Amniotic epithelial cell (primary cell): ENCODE measurements around the gene CACNA2D3.
A peak's percentile ranks its signal among the peaks of the same experiment; 100 is the strongest.

Experiments
- DNase-seq: peaks from one replicate; pipeline ENCODE4 v3.0.0-alpha.2; 2010; ENCODE audit warnings: low read depth

The CACNA2D3 gene

GRCh38 chr3:54928046-54928770, 805.9 kb downstream of the CACNA2D3 start, which contains the start of gene LRTM1:
LRTM1 (minus strand) TSS chr3:54928059; CDS start chr3:54927911, 148 bp downstream.
- DNase-seq: no peak

DNA sequence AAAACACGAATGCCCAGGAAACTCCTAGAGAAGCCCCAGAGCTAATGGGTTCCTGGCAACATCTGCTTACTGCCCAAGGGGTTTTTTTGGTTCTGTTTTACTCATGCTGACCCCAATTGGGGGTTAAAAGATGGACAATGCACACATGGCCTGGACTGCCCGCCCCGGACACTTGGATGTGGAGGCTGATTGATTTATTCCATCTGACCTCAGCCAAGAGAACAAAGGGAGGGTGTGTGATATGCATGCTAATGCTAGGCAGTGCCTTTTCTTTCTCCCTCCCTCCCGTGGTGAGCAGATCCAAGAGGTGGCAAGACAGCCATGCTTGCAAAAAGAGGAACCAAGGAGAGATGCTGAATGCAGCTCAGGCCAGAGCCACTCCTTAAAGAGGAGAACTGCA, 808.8 kb downstream of the CACNA2D3 start:
- no peak for DNase-seq

DNA sequence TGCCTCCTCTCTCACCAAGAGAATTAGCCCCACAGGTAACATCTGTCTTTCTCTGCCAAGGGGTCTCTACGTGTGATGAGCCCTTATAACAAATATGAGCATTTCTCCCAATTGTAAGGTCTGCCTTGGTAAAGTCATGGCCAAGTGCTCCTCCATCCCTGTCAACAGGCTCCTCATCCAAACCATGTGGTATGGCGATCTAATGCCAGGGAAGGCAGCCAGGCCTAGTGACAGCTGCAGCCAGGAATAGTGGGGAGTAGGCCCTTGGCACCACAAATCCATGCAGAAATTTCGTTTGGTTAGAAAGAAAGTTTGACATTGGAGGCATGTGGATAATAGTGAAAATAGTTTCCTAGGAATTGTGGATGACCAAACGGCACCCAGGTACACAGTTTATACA, 810.3 kb downstream of the CACNA2D3 start:
- DNase-seq: no peak

DNA sequence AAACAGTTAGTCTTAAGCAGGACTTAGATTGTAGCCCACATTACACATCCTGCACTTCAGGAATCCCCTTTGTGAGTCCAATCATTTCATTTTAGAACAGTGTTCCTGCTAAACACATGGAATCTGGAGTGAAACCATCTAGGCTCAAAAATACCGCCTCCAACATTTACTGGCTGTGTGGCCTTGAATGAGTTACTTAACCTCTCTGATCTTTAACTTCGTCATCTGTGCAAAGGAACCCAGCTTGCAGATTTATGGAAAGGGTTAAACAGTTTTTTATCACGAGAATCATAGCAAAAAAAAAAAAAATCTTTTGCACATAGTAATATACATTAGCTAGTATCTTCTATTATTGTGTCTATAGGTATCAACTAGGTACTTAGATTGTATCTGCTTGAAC, 813.5 kb downstream of the CACNA2D3 start:
- DNase-seq: no peak

DNA sequence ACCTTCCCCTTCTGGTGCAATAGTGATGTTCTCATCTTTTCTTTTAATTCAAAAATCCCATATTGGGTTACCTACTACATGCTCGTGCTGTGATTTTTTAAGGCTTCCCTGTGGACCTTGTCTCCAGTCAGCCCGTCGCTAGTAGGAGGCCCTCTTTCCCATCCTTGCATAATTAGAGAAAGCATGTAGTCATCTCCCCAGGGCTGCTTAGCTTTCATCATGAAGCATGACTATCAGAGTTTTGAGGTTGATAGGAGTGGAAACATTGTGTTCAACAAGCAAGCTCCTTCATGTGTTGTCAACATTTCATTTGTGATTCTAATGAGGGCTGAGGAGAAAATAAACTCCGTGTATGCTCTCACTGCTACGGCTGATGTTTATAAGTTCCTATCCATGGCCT, 814.2 kb downstream of the CACNA2D3 start:
- peak; percentile 86 for DNase-seq

- DNase-seq: peak; percentile 80
Observed at GRCh38 chr3:54939557-54940300, 817.4 kb downstream of the CACNA2D3 start.

DNA sequence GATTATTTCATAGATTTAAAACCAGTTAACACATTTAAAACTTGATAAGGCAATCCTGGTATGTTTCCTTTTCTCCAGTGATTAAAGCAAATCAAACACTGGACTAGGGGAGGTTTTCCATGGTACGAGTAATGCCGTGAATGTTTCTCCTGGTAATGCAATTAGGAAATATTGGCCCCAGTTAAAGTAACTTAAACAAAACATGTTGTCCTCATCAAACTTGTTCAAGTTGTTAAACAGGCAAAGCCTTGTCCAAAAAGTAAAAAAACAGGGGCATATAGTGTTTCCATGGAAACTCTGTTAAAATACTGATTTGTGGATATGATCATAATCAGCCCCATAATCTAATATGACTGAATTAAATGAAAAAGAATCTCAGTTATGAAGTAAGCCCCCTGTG, 818.6 kb downstream of the CACNA2D3 start:
- DNase-seq: no peak

DNA sequence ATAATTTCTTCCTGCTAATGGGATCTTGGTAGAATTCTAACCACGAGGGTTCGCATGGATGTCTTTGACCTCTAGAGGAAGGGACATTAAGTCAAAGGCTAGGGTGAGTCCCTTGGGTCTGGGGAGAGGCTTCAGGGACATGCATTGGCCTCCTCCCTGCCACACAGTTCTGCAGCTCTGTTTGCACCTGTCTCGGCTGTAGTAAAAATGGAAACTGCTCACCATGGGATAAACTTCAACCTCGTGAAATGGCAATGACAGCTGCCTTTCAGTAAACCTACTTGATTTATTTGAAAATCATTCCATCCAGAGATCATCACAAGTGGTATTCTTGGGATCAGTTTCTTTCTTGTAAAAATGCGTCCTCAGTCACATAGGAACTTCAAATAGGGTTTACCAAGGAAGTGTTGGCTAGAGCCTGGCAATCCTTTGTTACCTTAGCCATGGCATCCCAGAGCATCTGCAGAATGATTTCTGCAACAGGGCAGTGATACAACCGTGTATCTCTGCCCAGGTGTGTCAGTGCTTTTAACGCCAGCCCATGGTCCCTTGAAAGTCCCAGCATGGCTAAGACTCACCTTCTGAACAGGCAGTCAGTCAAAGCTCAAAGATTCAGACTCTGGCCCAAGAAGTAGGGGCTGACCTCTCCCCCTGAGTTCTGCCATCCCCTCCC, 819.5 kb downstream of the CACNA2D3 start:
- DNase-seq: no peak

GRCh38 chr3:54949491-54950044, 827.2 kb downstream of the CACNA2D3 start:
- no peak for DNase-seq

DNA sequence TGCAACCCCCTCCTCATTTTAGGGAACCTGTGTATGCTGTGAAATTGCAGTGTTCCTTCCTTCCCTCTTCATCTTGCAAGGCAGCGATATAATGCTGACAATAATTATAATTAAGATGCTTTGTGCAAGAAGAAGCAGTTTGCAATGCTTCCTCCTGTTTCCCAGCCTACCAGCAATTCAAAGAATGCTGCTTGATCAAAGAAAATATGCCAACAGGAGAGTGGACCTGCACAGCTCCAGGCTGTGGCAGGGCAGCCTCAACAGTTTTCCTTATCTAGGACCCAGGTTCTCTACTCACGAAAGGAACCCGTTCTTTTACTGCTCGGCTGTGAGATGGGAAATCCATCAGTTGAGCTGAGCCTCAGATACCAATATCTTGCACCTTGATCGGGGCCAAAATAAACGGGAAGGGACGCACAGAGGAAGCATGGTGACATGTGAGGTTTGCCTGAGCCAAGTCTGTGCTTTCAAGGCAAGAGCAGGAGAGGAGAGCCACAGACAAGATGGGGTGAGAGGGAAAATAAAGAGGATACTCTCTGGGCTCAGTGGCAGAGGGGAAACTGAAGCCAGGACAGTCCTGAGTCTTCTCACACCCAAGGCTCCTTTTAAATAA, 828.1 kb downstream of the CACNA2D3 start:
- DNase-seq: no peak

- DNase-seq: peak; percentile 75
Observed at GRCh38 chr3:54951405-54951804, 829.1 kb downstream of the CACNA2D3 start.

DNA sequence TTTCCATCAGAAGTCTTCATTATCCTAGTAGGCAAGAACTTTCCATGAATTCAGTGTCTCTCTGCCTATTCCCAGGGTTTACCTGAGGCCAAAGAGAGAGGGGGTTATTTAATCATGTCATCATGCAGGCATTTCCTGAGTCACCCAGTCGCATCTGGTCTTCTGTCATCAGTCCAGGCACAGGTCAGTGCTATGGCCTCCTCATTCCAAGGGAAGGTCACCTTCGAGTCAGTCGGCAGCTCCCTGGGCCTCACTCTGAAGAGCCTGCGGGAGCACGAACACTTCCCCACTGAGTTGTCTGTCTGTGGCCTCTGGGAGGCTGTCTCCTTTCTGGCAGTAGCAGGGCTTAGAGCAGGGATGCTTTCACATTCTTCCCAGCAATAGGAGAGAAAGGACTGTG, 831.7 kb downstream of the CACNA2D3 start:
- peak; percentile 43 for DNase-seq

GRCh38 chr3:54954521-54954920, 832.2 kb downstream of the CACNA2D3 start:
- no peak for DNase-seq

DNA sequence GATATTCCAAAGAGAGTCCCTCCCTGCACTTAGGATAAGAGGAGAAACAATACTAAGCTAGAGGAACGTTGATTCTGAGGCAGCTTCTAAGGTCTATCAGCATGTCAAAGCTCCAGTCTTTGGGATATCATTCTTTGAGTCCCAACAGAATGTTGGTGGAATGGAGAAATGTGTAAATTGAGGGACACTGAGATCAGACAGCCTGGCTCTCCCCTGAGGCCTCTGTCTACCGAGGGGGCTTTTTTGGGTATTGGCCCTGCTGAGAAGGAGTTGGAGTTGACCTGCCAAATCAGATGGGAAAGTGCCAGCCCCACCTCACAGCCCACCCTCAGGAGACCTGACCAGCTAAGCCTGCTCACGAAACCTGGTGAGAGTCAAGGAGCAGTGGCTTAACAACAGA, 833.1 kb downstream of the CACNA2D3 start:
- no peak for DNase-seq

DNA sequence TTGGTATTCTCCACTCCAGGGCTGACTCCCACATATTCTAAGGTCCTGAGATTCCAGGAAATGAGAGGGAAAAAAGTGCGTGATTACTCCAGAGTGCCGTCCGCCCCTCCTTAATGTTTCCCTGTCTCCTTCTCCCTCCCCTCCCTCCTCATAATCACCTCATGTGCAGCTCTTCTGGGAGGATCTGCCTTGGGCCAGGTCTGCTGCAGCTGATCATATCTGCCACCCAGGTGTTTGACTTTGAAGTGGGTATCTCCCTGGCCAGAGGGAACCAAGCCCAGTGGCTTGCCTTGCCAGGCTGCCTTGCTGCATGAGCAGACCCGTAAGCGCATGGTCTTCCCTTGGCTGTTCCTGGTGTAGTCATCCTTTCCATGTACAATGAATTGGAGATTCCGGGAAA, 833.6 kb downstream of the CACNA2D3 start:
- no peak for DNase-seq

DNA sequence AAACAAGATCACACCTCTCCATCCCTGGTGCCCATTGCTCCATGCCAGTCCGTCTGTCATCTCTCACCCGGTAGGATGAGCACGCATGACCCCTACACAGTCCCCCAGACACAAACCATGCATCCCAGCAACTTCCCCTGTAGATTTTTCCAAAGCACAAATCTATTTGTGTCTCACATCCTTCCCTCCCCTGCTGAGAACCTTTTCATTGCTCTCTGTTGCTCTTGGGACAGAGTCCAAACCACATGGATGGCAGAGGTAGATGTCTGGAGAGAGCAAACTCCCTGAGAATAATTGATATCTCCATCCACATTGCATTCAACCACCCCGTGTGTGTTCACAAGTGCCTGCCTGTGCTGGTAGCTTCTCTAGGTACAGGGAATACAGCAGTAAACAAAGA, 835.4 kb downstream of the CACNA2D3 start:
- peak; percentile 25 for DNase-seq

GRCh38 chr3:54960082-54960481, 837.7 kb downstream of the CACNA2D3 start:
- DNase-seq: peak; percentile 70

- no peak for DNase-seq
Observed at GRCh38 chr3:54960701-54961100, 838.3 kb downstream of the CACNA2D3 start.

GRCh38 chr3:54962200-54962599, 839.8 kb downstream of the CACNA2D3 start:
- DNase-seq: no peak

DNA sequence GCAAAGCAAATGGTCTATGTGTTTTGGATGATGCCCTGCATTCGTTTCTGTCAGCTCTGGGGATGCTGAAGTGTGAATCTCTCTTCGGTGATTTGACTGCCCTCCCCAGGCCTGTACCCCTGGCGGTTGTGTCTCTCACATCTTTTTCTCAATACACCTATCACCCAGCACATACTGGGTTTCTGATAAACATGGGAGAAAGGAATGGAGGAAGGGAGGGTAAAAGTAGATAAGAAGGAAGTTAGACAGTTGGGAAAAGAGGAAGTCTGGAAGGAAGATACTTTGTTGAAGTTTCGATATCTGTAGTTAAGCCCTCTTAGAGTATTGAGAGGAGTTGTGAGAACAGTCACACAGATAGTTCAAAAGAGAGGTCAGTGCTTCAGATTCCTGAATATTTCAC, 841.3 kb downstream of the CACNA2D3 start:
- DNase-seq: no peak

DNA sequence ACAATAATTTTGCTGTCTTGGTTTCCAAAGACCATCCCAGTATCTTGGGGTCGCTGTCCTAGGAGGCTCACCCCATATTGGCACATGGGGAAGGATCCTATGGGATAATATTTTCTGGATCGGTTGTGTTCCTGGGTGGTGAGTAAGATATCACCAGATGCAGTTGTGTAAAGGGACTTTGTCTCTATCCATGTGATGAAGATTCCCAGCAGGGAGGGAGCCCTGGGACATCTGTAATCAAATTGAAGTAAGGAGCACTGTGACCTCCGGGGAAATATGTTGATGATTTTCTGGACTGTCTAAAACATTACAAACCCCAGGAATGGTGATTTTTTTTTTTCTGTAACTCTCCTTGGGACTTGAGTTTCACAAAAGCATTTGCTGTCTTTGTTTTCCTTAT, 841.7 kb downstream of the CACNA2D3 start:
- DNase-seq: no peak

- DNase-seq: peak; percentile 79
Observed at GRCh38 chr3:54965746-54966145, 843.4 kb downstream of the CACNA2D3 start.
